ENCODE measurements around the gene LEFTY1.

Gene LEFTY1

DNA sequence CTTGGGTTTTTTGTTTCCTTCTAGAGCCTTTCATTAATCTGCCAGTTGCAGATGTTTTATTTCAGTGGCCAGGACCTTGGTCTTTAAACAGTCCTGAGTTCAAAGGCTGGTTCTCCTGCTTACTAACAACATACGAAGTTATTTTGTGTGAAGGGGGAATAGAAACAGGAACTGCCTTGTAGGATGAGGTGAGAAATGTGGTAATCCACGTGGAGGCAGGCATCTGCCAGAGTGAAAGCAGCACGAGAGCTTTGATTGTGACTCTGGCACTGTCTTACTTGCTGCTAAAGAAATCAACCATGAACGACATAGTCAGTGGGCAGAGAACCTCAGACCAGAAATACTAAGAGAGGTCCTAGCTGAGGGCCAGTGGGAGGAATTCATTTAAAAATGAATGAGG lies 37.1 kb downstream of the LEFTY1 start:
- TF ChIP-seq, protein P1, sequence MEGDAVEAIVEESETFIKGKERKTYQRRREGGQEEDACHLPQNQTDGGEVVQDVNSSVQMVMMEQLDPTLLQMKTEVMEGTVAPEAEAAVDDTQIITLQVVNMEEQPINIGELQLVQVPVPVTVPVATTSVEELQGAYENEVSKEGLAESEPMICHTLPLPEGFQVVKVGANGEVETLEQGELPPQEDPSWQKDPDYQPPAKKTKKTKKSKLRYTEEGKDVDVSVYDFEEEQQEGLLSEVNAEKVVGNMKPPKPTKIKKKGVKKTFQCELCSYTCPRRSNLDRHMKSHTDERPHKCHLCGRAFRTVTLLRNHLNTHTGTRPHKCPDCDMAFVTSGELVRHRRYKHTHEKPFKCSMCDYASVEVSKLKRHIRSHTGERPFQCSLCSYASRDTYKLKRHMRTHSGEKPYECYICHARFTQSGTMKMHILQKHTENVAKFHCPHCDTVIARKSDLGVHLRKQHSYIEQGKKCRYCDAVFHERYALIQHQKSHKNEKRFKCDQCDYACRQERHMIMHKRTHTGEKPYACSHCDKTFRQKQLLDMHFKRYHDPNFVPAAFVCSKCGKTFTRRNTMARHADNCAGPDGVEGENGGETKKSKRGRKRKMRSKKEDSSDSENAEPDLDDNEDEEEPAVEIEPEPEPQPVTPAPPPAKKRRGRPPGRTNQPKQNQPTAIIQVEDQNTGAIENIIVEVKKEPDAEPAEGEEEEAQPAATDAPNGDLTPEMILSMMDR (IDR thresholded peaks at IDR 0.05), result no peak

DNA sequence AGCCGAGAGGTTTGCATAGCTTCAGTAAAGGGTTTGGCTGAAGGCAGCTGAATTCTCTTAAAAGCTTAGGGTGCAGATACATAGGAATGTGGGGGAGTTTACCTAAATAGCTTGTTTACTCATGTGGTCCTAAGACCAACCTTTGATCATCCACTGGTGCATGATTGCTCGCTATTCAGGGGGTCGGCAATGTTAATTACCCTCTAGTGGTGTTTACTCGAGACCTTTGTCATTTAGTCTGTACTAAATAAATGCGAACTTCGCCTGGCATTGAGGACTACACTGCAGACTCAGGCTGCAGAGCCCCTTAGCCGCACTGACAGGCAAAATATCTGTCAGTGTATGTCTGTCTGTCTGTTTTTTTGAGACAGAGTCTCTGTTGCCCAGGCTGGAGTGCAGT lies 38.6 kb downstream of the LEFTY1 start:
- TF ChIP-seq, protein P1 (IDR thresholded peaks at IDR 0.05), result no peak

DNA sequence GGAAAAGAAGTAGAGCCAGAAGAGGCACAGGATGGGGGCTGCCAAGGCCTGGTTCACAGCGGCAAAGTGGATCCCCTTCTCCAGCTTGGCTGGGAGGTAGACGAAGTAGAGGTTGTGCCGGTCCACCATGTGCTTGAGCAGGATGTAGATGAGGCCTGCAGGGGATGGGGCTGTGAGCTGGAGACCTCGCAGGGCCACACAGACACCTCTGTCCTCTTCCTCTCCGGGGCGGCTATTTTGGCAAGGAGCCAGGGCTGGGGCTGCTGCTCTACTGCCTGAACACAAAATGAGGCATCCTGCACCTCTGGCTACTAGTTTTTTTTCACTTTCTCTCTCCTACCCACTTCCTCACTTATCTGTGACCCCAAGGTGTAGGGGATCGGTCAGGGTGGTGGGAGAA lies 39.0 kb downstream of the LEFTY1 start:
- TF ChIP-seq, protein P1 (IDR thresholded peaks at IDR 0.05), result no peak

DNA sequence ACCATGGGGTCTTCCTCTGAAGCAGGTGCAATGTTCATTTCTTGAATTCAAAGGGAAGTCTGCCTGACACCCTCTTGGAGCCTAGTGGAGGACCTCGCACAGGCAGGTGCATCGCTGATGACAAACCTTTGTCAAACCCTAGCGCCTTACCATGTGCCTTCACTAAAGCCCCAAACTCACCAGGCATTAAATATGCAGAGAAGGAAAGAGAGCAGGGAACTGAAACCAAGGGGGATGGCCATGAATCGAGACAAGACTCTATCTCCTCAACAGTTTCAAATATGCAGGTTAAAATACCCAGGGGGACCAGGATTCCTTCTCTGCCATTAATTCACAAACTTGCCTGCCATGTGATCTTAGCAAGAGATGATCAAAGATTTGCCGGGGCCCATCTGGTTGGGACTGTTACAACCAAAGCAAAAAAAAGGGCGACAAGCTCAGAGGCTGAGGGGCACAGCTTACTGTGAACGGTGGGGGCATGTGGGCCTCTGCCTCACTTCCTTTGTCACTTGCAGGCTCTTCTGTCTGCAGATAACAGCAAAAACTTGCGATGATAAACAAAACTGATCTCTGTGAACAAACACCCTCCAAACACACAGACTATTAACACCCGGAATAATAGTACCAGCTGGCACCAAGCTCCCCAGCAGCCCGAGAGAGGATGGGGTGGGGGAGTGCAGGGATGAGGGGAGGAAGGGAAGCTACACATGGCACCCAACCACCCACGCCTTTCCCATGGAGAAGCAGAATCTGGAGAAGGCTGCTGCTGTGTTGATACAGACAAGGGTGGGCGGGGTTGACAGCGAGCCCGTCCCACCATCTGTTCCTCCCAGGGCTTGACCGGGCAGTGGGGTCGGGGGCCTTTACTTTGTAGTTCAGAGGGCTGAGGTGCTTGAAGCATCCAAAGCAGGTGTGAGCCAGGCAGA lies 40.7 kb downstream of the LEFTY1 start:
- TF ChIP-seq, protein P1 (IDR thresholded peaks at IDR 0.05), result no peak

DNA sequence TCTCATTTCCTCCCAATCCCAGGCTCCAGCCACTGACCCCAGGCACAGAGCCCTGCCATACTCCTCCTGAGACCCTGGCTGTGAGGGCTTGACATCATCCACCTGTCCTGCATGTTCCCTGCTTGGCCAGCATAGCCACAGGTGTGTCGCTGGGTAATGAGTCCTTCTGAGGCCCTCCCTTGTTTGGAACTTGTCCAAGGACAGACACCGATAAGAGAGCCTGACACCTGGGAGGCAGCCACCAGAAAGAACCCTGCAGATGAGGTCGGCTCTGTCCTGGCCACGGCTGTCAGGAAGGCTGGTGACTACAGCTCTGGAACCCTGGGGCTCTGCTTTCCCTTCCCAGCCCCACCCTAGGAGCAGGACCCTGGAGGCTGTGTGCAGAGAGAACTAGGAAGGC lies 41.3 kb downstream of the LEFTY1 start:
- TF ChIP-seq, protein P1 (IDR thresholded peaks at IDR 0.05), result no peak

DNA sequence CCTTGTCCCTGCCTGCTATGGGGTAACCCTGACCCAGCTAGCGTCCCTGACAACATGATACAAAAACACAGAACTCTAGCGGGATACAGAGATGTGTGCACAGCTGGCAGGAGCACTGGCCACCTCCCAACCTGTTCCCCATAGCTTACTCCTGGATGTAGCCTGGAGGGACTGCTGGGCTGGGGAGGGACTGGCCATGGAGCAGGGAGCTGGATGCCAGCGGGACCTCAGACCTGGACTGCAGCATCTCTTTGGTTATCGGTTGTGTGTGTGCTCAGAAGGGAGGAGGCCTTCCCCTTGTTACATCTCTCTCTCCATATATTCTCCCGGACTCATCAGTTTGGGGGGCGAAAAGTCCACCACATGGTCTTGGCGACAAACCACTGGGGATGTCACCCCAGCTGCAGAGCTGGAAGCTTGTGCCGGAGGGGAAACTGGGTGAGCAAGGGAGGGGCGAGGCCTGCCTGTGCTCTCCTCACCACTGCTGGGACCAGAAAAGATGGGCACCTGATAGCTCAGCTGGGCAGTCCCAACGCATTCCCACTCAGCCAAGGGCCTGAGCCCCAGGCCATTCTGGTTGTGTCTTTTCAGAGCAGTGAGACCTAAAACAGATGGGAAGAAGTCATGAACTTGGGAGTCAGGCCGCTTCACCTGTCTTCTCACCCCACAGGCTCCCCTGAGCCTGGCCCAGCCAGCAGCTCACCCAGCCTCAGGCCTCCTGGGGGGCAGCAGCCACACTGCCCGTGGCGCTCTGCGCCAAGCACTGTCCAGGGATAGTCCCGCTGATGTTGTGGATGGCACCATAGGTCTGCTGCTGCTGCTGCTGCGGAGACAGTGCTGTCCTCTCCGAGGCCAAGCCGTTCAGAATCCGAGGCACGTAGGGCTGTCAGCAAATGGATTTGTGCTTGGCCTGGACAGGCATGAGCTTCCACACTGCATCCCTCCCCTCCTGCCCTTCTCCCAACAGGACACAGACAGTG lies 42.3 kb downstream of the LEFTY1 start:
- TF ChIP-seq, protein P1 (IDR thresholded peaks at IDR 0.05), result no peak

DNA sequence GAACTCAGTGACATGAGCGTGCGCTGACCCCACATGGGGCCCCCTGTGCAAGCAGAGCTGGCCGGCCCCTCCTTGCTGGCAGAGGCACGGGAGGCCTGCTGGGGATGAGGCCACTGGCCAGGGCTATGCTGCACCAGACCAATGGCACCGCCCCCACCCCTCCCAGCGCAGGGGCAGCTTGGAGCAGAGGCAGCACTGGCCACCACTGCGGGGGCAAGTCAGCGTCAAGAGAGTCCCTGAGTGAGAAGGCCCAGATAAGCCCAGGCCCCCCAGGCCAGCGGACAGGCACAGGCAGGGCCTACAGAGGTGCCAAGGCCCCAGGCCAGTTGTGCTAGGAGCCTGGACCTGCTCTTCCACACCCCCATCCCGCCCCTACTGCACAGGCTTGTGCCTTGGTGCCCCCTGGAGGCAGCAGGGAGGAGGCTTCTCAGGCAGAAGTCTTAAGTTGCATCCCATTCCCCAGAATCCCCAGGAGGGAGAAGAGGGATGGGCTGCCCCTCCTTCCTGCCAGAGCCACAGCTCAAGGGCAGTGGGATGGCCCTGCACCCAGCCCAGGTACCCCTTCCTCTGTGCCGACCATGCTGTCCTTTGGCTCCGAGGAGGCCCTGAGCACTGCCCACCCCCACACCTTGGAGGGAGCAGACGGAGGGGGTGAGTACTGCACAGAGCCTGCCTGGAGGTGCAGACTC lies 43.2 kb downstream of the LEFTY1 start:
- TF ChIP-seq, protein P1 (IDR thresholded peaks at IDR 0.05), result peak; percentile 84
